Ammon's horn (tissue), 1 donor: Measurements from ENCODE around the gene NVL.

Experiments
- DNase-seq: peaks from one replicate; pipeline ENCODE4 v3.0.0-alpha.2; 2016; ENCODE audit warnings: low spot score

NVL gene

DNA sequence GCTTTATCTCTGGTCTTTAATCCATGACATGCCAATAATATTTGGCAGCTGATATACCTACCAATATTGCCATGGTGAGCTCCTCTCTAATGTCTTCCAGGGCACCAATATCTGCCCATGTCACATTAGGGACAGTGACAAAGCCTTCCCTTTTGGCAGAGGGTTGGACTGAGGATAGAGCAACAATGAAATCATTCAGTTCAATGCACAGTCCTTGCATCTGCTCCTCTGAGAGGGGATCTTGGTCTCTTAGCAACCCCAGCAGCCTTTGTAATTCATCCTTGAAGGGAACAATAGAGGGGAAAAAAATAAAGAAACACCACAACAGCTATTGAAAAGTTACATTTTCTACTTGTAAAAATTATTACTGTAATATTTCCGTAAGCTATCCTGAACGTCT is 42.3 kb downstream of the NVL start:
- peak; percentile 86 for DNase-seq

DNA sequence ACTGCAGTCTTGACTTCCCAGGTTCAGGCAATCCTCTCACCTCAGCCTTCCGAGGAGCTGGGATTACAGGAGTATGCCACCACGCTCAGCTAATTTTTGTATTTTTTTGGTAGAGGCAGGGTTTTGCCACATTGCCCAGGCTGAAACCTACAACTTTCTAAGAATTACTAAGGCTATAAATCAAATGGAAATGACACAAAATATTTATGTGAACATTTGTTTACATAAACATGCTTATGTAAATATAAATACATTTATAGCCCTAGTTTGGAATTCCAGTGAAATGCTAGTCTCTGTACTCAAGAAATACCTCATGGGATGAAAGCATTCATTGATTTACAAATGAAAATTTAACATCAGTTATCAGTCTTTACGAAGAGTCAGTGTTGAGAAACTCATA is 47.8 kb downstream of the NVL start:
- DNase-seq: no peak

- no peak for DNase-seq
Observed at GRCh38 chr1:224276771-224277487, 53.0 kb downstream of the NVL start.

GRCh38 chr1:224274970-224275626 is 54.9 kb downstream of the NVL start:
- DNase-seq: no peak

DNA sequence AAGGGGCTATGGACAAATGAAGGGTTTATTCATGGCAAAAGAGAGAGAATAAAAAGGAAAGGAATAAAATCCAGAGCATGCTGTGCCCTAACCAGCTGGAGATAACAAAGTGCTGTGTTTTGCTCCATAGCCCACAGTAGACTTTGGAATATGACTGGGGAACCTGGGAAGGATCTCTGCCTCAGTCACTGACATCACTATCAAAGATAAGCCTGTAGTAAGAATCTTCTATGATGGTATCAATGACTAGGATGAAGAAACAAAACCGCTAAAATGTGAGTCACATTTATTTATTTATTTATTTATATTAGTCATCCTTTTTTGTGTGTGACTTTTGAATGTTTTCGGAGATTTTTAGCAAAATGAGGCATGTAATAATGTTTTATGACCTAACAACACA is 56.3 kb downstream of the NVL start:
- DNase-seq: no peak

- DNase-seq: no peak
Observed at GRCh38 chr1:224271106-224271505, 58.9 kb downstream of the NVL start.

GRCh38 chr1:224267925-224268324 is 62.0 kb downstream of the NVL start:
- DNase-seq: no peak

- no peak for DNase-seq
Observed at GRCh38 chr1:224266915-224267856, 62.8 kb downstream of the NVL start.

- DNase-seq: no peak
Observed at GRCh38 chr1:224266105-224266914, 63.7 kb downstream of the NVL start.

DNA sequence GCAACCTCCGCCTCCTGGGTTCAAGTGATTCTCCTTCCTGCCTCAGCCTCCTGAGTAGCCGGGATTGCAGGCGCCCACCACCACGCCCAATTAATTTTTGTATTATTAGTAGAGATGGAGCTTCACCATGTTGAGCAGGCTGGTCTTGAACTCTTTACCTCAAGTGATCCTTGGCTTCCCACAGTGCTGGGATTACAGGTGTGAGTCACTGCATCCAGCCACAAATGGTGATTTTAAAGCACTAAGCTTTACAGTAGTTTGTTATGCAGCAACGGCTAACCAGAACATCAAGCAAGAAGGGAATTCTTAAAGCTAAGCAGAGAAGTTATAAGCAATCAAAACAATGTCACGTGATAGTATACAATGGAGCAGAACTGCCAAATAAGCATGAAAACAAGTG is 65.7 kb downstream of the NVL start:
- no peak for DNase-seq

DNA sequence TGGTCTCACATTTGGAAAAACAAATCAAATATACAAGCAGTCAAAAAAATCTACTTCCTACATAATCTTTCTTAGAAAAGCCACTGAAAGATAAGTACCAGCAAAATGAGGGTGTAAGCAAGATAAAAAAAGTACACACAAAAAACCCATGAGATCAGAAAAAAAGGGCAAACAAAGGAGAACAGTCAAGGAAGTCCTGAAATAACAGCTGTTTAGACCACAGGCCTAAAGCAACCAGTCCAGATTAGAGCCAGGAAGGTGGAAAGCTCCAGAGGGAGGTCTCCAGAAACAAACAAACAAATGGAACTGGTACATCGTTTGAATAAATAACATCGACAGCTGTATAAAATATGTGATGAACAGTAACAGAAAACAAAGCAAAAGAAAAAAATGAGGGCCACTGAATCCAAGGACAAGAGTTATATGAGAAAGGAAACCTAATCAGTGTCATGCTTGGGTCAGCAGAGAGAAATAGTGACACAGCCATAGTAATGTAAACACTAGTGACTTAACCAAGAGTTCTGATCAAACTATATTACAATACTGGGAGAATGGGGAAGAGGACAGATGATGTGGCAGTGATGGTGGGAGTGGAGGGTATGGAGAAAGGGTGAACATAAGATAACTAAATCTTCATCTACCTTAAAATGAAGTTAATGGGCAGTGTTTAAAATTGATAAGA is 67.5 kb downstream of the NVL start:
- DNase-seq: no peak

DNA sequence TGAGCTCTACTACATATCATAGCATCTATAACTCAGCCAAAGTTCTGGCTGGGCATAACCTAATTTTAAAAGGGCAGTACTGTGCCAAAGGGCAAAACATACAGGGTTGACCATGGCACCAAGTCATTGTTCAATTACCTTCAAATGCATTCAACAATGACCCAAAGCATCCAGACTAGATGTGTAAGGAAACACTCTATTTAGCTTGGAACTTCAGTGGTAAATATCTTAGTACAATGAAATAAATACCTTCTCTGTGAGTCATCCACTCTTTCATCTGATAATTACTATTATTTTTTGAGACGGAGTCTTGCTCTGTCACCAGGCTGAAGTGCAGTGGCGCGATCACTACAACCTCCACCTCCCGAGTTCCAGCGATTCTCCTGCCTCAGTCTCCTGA is 70.0 kb downstream of the NVL start:
- no peak for DNase-seq

DNA sequence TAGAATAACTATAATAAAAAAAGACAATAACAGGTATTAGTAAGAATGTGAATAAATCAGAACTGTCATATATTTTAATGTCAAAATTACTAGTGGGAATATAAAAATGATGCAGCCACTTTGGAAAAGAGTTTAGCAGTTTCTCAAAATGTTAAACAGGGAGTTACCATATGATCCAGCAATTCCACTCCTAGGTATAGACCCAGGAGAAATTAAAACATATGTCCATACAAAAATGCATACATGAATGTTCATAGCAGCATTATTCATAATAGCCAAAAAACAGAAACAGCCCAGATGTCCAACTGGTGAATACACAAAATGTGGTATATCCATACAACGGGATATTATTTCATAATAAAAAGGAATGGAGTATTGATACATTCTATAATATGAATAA is 71.6 kb downstream of the NVL start:
- DNase-seq: no peak

GRCh38 chr1:224256640-224257039 is 73.3 kb downstream of the NVL start:
- no peak for DNase-seq

GRCh38 chr1:224253721-224254120 is 76.3 kb downstream of the NVL start:
- no peak for DNase-seq

DNA sequence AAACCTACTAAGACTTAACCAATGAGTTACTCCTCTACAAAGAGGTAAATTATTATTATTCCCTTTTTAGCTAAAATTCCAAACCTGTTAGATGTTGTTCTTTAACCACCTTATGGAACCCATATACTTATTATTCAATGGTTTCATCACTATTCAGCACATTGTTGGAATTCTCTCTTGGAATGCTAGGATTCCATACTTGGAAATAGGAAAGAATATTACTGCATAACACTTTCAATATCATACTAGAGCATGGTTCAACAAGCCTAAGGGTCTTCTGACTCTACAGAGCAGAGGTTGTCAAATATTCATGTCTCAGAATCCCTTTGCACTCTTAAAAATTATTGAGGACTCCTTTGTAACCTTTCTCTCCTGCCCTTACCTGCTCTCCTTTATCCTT is 77.5 kb downstream of the NVL start:
- no peak for DNase-seq

DNA sequence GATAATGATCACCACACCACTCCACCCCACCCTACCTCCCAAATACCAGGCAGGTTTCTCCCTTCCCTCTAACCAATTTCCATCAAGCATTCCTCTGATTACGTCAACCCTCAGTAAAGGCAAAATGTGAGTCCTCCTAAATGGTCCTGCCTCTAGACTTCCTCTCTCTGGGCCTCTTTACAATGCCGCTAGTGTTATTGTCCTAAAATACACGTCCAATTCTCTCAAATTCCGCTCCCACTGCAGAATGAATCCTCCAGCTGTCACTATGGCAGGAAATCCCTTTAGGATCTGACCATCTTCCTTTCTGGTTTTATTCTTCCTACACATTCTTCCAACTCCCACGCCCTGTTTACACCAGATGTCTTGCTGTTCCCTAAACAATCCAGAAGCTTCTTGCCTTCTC is 78.2 kb downstream of the NVL start:
- DNase-seq: no peak

GRCh38 chr1:224245188-224245587 is 84.8 kb downstream of the NVL start:
- DNase-seq: peak; percentile 81

GRCh38 chr1:224238756-224239155 is 91.2 kb downstream of the NVL start:
- DNase-seq: no peak

- no peak for DNase-seq
Observed at GRCh38 chr1:224238212-224238611, 91.8 kb downstream of the NVL start.

DNA sequence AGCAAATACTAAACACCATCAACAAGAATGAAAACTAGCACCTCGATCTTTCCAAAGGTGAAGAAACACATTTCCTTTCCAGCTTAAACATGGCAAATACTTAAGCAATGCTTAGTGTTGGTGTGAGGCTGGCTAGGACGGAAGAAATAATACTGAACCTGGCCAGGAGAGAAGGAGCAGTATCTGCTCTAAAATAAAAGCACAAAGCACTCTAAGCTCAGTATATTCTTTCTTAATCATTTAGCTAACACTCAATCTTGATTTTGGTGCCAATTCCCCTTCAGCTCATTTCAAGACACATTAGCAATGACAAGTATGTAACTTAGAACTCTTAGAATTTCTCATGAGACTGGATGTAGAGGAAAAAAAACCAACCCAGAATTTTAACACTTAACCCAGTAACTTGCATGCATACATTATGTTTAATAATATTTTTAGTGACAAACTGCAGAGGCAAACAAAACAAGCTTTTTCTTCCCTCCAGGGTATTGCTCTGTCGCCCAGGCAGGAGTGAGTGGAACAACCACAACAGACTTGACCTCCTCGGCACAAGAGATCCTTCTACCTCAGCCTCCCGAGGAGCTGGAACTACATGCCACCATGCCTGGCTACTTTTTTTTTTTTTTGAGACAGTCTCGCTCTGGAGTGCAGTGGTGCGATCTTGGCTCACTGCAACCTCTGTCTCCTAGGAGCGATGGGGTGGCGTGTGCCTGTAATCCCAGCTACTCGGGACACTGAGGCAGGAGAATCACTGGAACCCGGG is 92.7 kb downstream of the NVL start:
- DNase-seq: no peak
